Ishikawa (cell line): ENCODE data around the gene PRKCE.

Source experiments
- CEBPB ChIP-seq: IDR thresholded peaks from 2 replicates; pipeline ENCODE4 v1.6.1; 2012
- CREB1 ChIP-seq: IDR thresholded peaks from 2 replicates; pipeline ENCODE4 v1.6.1; 2012; ENCODE audit warnings: low read depth
- EGR1 ChIP-seq: IDR thresholded peaks from 2 replicates; pipeline ENCODE4 v1.6.1; 2012
- EP300 ChIP-seq: IDR thresholded peaks from 2 replicates; pipeline ENCODE4 v1.6.1; 2012; ENCODE audit warnings: borderline replicate concordance
- FOXM1 ChIP-seq: IDR thresholded peaks from 2 replicates; pipeline ENCODE4 v1.6.1; 2012; ENCODE audit warnings: low read depth, borderline replicate concordance
- NFIC ChIP-seq: IDR thresholded peaks from 2 replicates; pipeline ENCODE4 v1.6.1; 2012
- RAD21 ChIP-seq: IDR thresholded peaks from 2 replicates; pipeline ENCODE4 v1.6.1; 2012; ENCODE audit warnings: low read depth
- TAF1 ChIP-seq: IDR thresholded peaks from 2 replicates; pipeline ENCODE4 v1.6.1; 2012; ENCODE audit warnings: low read depth, mild to moderate bottlenecking
- TEAD4 ChIP-seq: IDR thresholded peaks from 2 replicates; pipeline ENCODE4 v1.6.1; 2012
- YY1 ChIP-seq: IDR thresholded peaks from 2 replicates; pipeline ENCODE4 v1.6.1; 2012; ENCODE audit warnings: low read depth
- ZBTB7A ChIP-seq: IDR thresholded peaks from 2 replicates; pipeline ENCODE4 v1.6.1; 2012; ENCODE audit warnings: low read depth
- TF ChIP-seq, protein P1 (sequence below): IDR thresholded peaks from 2 replicates; pipeline ENCODE4 v1.6.1; 2012
- TF ChIP-seq, protein P2 (sequence below): IDR thresholded peaks from 2 replicates; pipeline ENCODE4 v1.6.1; 2012; ENCODE audit warnings: low read depth, mild to moderate bottlenecking
- TF ChIP-seq, protein P3 (sequence below): IDR thresholded peaks from 2 replicates; pipeline ENCODE4 v1.6.1; 2012

DNA sequence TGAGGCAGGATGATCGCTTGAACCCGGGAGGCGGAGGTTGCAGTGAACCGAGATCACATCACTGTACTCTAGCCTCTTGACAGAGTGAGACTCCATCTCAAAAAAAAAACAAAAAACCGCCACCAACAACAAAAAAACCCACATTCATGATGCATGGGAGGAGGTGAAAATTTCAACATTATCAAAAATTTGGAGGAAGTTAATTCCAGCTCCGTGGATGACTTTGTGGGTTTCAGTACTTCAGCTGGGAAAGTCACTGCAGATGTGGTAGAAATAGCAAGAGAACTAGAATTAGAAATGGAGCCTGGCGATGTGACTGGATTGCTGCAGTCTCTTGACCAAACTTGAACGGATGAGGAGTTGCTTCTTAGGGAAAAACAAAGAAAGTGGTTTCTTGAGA is 74.3 kb downstream of the PRKCE start:
- TF ChIP-seq RAD21 = no peak
- TF ChIP-seq YY1 = no peak
- TF ChIP-seq, protein P1, sequence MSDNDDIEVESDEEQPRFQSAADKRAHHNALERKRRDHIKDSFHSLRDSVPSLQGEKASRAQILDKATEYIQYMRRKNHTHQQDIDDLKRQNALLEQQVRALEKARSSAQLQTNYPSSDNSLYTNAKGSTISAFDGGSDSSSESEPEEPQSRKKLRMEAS = no peak
- TF ChIP-seq, protein P2, sequence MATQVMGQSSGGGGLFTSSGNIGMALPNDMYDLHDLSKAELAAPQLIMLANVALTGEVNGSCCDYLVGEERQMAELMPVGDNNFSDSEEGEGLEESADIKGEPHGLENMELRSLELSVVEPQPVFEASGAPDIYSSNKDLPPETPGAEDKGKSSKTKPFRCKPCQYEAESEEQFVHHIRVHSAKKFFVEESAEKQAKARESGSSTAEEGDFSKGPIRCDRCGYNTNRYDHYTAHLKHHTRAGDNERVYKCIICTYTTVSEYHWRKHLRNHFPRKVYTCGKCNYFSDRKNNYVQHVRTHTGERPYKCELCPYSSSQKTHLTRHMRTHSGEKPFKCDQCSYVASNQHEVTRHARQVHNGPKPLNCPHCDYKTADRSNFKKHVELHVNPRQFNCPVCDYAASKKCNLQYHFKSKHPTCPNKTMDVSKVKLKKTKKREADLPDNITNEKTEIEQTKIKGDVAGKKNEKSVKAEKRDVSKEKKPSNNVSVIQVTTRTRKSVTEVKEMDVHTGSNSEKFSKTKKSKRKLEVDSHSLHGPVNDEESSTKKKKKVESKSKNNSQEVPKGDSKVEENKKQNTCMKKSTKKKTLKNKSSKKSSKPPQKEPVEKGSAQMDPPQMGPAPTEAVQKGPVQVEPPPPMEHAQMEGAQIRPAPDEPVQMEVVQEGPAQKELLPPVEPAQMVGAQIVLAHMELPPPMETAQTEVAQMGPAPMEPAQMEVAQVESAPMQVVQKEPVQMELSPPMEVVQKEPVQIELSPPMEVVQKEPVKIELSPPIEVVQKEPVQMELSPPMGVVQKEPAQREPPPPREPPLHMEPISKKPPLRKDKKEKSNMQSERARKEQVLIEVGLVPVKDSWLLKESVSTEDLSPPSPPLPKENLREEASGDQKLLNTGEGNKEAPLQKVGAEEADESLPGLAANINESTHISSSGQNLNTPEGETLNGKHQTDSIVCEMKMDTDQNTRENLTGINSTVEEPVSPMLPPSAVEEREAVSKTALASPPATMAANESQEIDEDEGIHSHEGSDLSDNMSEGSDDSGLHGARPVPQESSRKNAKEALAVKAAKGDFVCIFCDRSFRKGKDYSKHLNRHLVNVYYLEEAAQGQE = no peak
- TF ChIP-seq CEBPB = no peak
- no peak for TF ChIP-seq EP300
- TF ChIP-seq FOXM1 = no peak
- no peak for TF ChIP-seq EGR1
- no peak for TF ChIP-seq TAF1
- TF ChIP-seq, protein P3, sequence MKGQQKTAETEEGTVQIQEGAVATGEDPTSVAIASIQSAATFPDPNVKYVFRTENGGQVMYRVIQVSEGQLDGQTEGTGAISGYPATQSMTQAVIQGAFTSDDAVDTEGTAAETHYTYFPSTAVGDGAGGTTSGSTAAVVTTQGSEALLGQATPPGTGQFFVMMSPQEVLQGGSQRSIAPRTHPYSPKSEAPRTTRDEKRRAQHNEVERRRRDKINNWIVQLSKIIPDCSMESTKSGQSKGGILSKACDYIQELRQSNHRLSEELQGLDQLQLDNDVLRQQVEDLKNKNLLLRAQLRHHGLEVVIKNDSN = no peak
- TF ChIP-seq TEAD4 = no peak
- TF ChIP-seq CREB1 = no peak
- TF ChIP-seq NFIC = no peak
- no peak for TF ChIP-seq ZBTB7A
